22Rv1 (cell line): ENCODE measurements around the gene GPS2.

Experiments
- H3K27ac ChIP-seq: fragments of 450-650 bp; 2 replicates; pipeline ENCODE4 v1.5.1; 2017
- ZFX ChIP-seq: fragments of 450-650 bp; IDR thresholded peaks from 2 replicates; pipeline ENCODE4 v1.6.1; 2017; ENCODE audit warnings: antibody characterized with exemption, borderline replicate concordance
- TF ChIP-seq, protein P1 (sequence below): fragments of 450-650 bp; IDR thresholded peaks from 2 replicates; pipeline ENCODE4 v1.5.1; 2017; ENCODE audit warnings: mild to moderate bottlenecking

The GPS2 gene

DNA sequence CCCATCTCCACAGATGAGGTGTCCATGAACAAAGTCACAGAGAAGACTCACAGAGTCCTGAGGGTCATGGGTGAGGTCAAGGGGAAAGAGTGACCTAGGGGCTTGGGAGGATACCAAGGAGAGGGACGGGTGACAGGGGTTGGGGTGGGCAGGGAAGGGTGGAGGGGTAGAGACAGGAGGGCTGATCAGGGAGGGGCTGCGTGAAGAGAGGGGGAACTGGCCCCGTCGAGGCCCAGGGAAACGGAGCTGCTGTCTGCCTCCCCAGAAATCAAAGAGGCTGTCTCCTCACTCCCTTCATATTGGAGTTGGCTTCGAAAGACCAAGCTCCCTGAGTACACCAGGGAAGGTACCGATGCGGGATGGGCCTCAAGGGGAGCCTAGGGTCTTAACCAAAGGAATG, 40.4 kb upstream of the GPS2 start:
- no peak overlapping the region for H3K27ac ChIP-seq
- no peak for TF ChIP-seq ZFX
- TF ChIP-seq, protein P1, sequence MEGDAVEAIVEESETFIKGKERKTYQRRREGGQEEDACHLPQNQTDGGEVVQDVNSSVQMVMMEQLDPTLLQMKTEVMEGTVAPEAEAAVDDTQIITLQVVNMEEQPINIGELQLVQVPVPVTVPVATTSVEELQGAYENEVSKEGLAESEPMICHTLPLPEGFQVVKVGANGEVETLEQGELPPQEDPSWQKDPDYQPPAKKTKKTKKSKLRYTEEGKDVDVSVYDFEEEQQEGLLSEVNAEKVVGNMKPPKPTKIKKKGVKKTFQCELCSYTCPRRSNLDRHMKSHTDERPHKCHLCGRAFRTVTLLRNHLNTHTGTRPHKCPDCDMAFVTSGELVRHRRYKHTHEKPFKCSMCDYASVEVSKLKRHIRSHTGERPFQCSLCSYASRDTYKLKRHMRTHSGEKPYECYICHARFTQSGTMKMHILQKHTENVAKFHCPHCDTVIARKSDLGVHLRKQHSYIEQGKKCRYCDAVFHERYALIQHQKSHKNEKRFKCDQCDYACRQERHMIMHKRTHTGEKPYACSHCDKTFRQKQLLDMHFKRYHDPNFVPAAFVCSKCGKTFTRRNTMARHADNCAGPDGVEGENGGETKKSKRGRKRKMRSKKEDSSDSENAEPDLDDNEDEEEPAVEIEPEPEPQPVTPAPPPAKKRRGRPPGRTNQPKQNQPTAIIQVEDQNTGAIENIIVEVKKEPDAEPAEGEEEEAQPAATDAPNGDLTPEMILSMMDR: no peak

- TF ChIP-seq, protein P1: no peak
- TF ChIP-seq ZFX: no peak
- no peak within 1 kb of the TSS for H3K27ac ChIP-seq
Observed at GRCh38 chr17:7355053-7355452, 39.9 kb upstream of the GPS2 start, which contains the start of gene TMEM95. Gene TMEM95, plus strand, starts transcription at chr17:7355156. Its CDS starts 49 bp downstream, at chr17:7355205.

- no peak overlapping the region for H3K27ac ChIP-seq
- TF ChIP-seq, protein P1: no peak
- no peak for TF ChIP-seq ZFX
Observed at GRCh38 chr17:7354262-7354843, 39.2 kb upstream of the GPS2 start.

GRCh38 chr17:7352910-7353635, 37.9 kb upstream of the GPS2 start:
- no peak for TF ChIP-seq ZFX
- TF ChIP-seq, protein P1: no peak
- peak overlapping the region; percentile 91; the same call in 1 of the 2 replicates for H3K27ac ChIP-seq

DNA sequence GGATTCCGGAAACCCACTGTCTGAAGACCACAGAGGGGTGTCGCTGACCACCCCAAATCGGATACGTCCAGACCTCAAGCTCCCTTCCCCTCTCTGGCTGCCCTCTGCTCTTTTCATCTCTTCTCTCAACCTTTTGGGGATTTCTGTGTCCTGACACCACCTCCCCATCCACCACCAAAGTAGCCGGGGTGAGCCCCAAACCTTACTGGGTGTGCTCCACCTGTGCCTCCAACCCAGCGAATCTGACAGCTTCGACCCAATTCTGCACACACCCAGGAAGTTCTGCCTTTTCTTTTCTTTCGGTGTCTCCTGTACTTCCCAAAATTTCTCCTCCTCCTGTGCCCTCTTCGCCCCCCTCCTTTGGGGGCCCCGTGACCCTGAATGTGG, 37.3 kb upstream of the GPS2 start:
- TF ChIP-seq, protein P1: 0 out of 2 replicates have a peak, but pooled peaks have one; percentile 6
- TF ChIP-seq ZFX: no peak
- peak overlapping the region; percentile 91 for H3K27ac ChIP-seq

GRCh38 chr17:7351665-7352502, 36.7 kb upstream of the GPS2 start, which contains the start of gene KCTD11:
Gene KCTD11, plus strand, starts transcription at chr17:7352162.
- H3K27ac ChIP-seq: peak within 1 kb of the TSS; percentile 91
- no peak for TF ChIP-seq ZFX
- TF ChIP-seq, protein P1: peak; percentile 61
